ENCODE measurements around the gene PDE4B. TPM values are rescaled to one million over a fixed set of nuclear protein-coding genes. Genes with fewer than 3 reads are reported as not detected.

Gene PDE4B
- total RNA-seq, 3 donors from 2014 or later: 8.0 to 207 (median 54.4) TPM

- DNase-seq (ENCODE audit: low spot score in 2 of 2): no peak
- TF ChIP-seq POLR2A (IDR thresholded peaks at IDR 0.05) (no peak), POLR2AphosphoS5 (IDR thresholded peaks at IDR 0.05) (no peak), CTCF (IDR thresholded peaks at IDR 0.05) (no peak)
- Histone ChIP-seq H3K36me3 (no peaks in the 10 kb centered on the region), H3K4me3 (no peak overlapping the region), H3K27ac (peak overlapping the region; percentile 33 to 55), H3K4me1 (peaks cover 0 to 9% of the 10 kb centered on the region in 2 donors), H3K9me3 (no peaks in the 10 kb centered on the region), H3K27me3 (no peaks in the 10 kb centered on the region)
- intact Hi-C loops (cut with DNase I; ENCODE audit: low total_unique reads): no loop called here
These were observed 465.9 kb downstream of the PDE4B start for GRCh38 chr1:66258404-66259105.

DNA sequence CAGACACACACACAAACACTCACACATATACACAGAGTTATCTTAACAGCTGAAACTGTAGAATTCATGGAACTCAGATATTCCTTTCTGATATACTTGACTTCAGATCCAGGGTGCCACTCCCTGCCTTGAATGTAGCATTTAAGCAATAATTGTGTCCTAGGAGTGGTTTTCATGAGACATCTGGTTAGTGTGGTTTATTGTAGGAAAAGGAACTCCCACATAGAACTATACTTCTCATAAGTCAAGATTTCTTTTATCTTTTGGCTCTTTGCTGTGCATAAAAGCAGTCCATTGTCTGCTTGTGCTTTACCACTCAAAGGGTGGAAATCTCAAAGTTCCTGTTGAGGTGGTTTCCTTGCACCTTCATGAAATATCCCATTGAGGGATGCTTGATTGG is 468.7 kb downstream of the PDE4B start:
- Histone ChIP-seq H3K27me3 (no peaks in the 10 kb centered on the region), H3K9me3 (no peaks in the 10 kb centered on the region), H3K4me1 (peaks cover 0 to 9% of the 10 kb centered on the region in 2 donors), H3K4me3 (no peak overlapping the region), H3K36me3 (no peaks in the 10 kb centered on the region), H3K27ac (peak overlapping the region; percentile 53 to 61)
- intact Hi-C loops (cut with DNase I; ENCODE audit: low total_unique reads): no loop called here
- no peak for DNase-seq (ENCODE audit: low spot score in 2 of 2)
- TF ChIP-seq POLR2A (IDR thresholded peaks at IDR 0.05): no peak
- TF ChIP-seq CTCF (IDR thresholded peaks at IDR 0.05): no peak
- no peak for TF ChIP-seq POLR2AphosphoS5 (IDR thresholded peaks at IDR 0.05)

- TF ChIP-seq POLR2A (IDR thresholded peaks at IDR 0.05): no peak
- TF ChIP-seq CTCF (IDR thresholded peaks at IDR 0.05): no peak
- peak in 1 of 3 donors; percentile 66 for TF ChIP-seq POLR2AphosphoS5 (IDR thresholded peaks at IDR 0.05)
- Histone ChIP-seq H3K9me3 (no peaks in the 10 kb centered on the region), H3K4me3 (no peak overlapping the region), H3K27ac (peak overlapping the region; percentile 53 to 61), H3K36me3 (no peaks in the 10 kb centered on the region), H3K4me1 (peaks cover 0 to 9% of the 10 kb centered on the region in 2 donors), H3K27me3 (no peaks in the 10 kb centered on the region)
- peak; percentile 63 to 85 for DNase-seq (ENCODE audit: low spot score in 2 of 2)
- intact Hi-C loops (cut with DNase I; ENCODE audit: low total_unique reads): no loop called here
These were observed 469.7 kb downstream of the PDE4B start for GRCh38 chr1:66262208-66262963.

- Histone ChIP-seq H3K9me3 (no peaks in the 10 kb centered on the region), H3K27ac (peak overlapping the region; percentile 20 to 49), H3K36me3 (no peaks in the 10 kb centered on the region), H3K27me3 (no peaks in the 10 kb centered on the region), H3K4me1 (peaks cover 0 to 9% of the 10 kb centered on the region in 2 donors), H3K4me3 (no peak overlapping the region)
- intact Hi-C loops (cut with DNase I; ENCODE audit: low total_unique reads): no loop called here
- DNase-seq (ENCODE audit: low spot score in 2 of 2): no peak
- TF ChIP-seq POLR2AphosphoS5 (IDR thresholded peaks at IDR 0.05) (no peak), CTCF (IDR thresholded peaks at IDR 0.05) (no peak), POLR2A (IDR thresholded peaks at IDR 0.05) (no peak)
These were observed 472.6 kb downstream of the PDE4B start for GRCh38 chr1:66265268-66265667.

DNA sequence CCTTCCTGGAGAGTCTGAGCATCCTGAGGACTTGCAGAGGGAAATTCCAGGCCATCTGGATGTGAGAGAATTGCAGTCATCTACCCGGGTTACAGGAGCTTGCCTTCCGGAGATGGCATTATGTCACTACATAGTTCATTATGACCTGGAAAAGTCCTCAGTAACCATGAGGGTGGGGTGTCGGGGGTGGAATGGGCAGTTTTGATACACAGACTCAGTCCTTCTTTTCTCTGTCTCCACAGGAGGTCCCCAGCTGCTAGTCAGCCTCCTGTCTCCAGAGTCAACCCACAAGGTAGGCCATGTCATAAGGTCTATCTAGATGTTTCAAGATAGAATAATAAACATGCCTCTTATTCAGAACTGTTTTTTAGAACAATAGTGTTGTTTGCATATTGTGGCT is 473.1 kb downstream of the PDE4B start:
- H3K4me3 ChIP-seq: no peak overlapping the region
- no peaks in the 10 kb centered on the region for H3K36me3 ChIP-seq
- intact Hi-C loops (cut with DNase I; ENCODE audit: low total_unique reads): no loop called here
- peaks cover 0 to 12% of the 10 kb centered on the region in 2 donors for H3K4me1 ChIP-seq
- peak overlapping the region; percentile 20 to 49 for H3K27ac ChIP-seq
- no peaks in the 10 kb centered on the region for H3K27me3 ChIP-seq
- no peak for DNase-seq (ENCODE audit: low spot score in 2 of 2)
- no peak for TF ChIP-seq POLR2AphosphoS5 (IDR thresholded peaks at IDR 0.05)
- no peak for TF ChIP-seq CTCF (IDR thresholded peaks at IDR 0.05)
- H3K9me3 ChIP-seq: no peaks in the 10 kb centered on the region
